B cell (primary cell): ENCODE data around the gene PSMG2.

Experiments used
- CTCF ChIP-seq: fragments of 200-600 bp; IDR thresholded peaks from one replicate; pipeline ENCODE4 v1.8.0; 2022; ENCODE audit warnings: antibody characterized with exemption, mild to moderate bottlenecking
- EZH2 ChIP-seq: IDR thresholded peaks from 2 replicates; pipeline ENCODE4 v1.6.1; 2012; ENCODE audit warnings: borderline replicate concordance, low read depth, mild to moderate bottlenecking, moderate library complexity, low read length; ENCODE audit not compliant: insufficient read depth, poor library complexity, severe bottlenecking

- TF ChIP-seq CTCF (no peak), EZH2 (no peak)
Measured at GRCh38 chr18:12721495-12722275, 18.8 kb downstream of the PSMG2 start.
